WERI-Rb-1 (cell line): Measurements from ENCODE around the gene LRPAP1.

ENCODE experiments used
- DNase-seq: peaks from one replicate; pipeline ENCODE4 v3.0.0-alpha.2; 2020
- H3K27ac ChIP-seq: fragments of 250-450 bp; sonication (Bioruptor Pico); 2 replicates; pipeline ENCODE4 v1.5.1; 2020; ENCODE audit warnings: mild to moderate bottlenecking, moderate library complexity
- H3K27me3 ChIP-seq: fragments of 250-450 bp; sonication (Bioruptor Pico); 2 replicates; pipeline ENCODE4 v1.5.1; 2021; ENCODE audit warnings: mild to moderate bottlenecking, low read depth, moderate library complexity; ENCODE audit not compliant: insufficient read depth, severe bottlenecking
- H3K36me3 ChIP-seq: fragments of 250-450 bp; sonication (Bioruptor Pico); 2 replicates; pipeline ENCODE4 v1.5.1; 2020; ENCODE audit warnings: mild to moderate bottlenecking, moderate library complexity
- H3K4me3 ChIP-seq: 2 replicates; pipeline ENCODE4 v1.5.1; 2011; ENCODE audit warnings: low read depth, mild to moderate bottlenecking, control low read depth, low read length
- H3K9me3 ChIP-seq: fragments of 250-450 bp; sonication (Bioruptor Pico); 2 replicates; pipeline ENCODE4 v1.5.1; 2021; ENCODE audit warnings: mild to moderate bottlenecking, moderate library complexity; ENCODE audit not compliant: severe bottlenecking
- TF ChIP-seq, protein P1 (sequence below): IDR thresholded peaks from 2 replicates; pipeline ENCODE4 v1.5.1; 2011; ENCODE audit warnings: low read depth, mild to moderate bottlenecking, control low read depth, inconsistent platforms, low read length

The LRPAP1 gene

DNA sequence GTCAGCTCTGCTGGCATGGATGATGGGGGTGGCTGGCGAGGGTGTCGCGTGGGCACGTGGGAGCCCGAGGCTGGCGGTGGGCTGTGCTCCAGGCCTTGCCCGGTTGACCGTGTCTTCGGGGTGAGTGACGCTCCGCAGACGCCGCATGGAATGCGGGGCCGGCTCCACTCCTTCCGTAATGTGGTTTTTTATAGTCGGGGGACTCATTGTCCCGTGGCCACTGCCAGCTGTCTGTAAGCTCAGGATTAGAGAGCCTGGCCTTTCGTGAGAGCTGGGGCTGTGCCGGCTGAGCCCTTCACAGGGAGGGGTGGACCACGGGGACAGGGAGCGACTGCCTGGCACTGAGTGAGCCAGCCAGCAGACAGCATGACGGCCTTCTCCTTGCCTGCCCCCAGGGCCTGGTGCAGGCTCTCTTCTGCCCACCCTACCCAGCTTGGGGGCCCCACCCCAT, 48.7 kb downstream of the LRPAP1 start:
- TF ChIP-seq, protein P1, sequence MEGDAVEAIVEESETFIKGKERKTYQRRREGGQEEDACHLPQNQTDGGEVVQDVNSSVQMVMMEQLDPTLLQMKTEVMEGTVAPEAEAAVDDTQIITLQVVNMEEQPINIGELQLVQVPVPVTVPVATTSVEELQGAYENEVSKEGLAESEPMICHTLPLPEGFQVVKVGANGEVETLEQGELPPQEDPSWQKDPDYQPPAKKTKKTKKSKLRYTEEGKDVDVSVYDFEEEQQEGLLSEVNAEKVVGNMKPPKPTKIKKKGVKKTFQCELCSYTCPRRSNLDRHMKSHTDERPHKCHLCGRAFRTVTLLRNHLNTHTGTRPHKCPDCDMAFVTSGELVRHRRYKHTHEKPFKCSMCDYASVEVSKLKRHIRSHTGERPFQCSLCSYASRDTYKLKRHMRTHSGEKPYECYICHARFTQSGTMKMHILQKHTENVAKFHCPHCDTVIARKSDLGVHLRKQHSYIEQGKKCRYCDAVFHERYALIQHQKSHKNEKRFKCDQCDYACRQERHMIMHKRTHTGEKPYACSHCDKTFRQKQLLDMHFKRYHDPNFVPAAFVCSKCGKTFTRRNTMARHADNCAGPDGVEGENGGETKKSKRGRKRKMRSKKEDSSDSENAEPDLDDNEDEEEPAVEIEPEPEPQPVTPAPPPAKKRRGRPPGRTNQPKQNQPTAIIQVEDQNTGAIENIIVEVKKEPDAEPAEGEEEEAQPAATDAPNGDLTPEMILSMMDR: no peak
- Histone ChIP-seq H3K9me3 (no peaks in the 10 kb centered on the region), H3K36me3 (no peaks in the 10 kb centered on the region), H3K4me3 (no peak overlapping the region), H3K27me3 (no peaks in the 10 kb centered on the region), H3K27ac (no peak overlapping the region)
- DNase-seq: peak; percentile 90

DNA sequence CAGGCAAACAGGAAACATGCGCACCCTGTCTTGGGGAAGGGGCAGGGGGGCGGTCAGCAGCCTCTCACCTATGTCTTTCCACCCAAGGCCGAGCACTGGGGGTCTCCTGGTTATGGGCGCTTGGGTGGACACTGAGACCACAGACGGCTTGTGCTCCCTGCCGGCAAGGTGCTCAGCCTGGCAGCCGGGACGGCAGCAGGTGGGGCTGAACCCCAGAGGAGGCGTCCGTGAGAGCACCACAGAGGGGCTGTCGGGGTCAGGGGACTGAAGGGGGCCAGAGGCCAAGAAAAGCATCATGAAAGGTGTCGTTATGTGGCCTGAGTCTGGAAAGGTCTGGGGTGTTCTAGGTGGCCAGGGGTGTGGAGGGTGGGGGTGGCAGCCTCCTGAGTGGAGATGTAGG, 49.5 kb downstream of the LRPAP1 start:
- H3K27me3 ChIP-seq: no peaks in the 10 kb centered on the region

DNA sequence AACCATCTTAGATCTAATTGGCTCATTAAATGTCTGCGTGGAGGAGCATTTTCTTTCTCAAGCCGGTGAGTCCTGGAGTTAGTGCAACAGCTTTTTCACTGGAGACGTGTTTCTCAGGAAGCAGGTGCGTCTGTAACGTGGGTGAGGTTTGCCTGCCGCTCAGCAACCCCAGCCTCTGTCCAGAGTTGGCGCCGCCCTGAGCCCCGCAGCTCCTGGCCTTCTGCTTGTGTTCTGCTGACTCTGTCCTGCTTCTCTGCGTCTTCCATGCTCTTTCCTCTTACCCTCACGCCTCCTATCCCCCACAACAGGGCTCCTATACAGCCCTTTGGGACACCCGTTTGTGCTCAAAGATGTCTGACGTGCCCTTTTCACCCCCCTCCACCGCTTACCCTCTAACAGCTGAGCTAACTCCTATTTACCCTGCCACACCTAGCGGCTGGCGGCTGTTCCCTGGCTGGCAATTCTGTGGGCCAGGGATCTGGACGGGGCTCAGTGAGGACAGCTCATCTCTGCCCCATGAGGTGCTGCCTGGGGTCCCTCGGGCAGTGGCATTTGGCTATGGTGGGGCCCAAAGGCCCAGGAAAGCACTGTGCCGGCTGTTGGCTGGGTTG, 50.3 kb downstream of the LRPAP1 start:
- no peak overlapping the region for H3K27ac ChIP-seq

More for the DNA sequence above, 49.5 kb downstream of the LRPAP1 start:
- no peak for DNase-seq
- Histone ChIP-seq H3K36me3 (no peaks in the 10 kb centered on the region), H3K9me3 (no peaks in the 10 kb centered on the region), H3K4me3 (no peak overlapping the region), H3K27ac (no peak overlapping the region)
- TF ChIP-seq, protein P1: no peak

DNA sequence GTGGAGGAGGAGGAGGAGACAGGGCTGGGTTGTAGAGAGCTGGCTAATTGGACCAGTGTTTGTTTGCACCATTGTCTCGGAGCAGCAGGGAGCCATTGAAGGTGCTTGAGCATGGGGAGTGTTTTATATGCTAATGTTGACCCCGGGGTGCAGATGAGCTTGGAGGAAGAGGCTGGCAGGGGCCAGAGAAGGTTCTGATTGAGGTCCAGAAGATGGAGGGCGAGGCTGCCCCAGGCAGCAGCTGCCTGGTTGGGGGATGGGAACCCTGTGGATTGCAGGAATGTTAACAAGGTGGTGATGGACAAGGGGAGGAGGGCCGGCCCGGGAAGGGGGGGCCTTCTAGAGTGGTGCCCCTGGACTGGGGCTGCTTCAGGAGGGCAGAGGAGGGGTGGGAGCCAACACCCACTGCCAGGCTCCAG, 51.1 kb downstream of the LRPAP1 start:
- H3K27me3 ChIP-seq: no peaks in the 10 kb centered on the region

More for the DNA sequence above, 50.3 kb downstream of the LRPAP1 start:
- Histone ChIP-seq H3K4me3 (no peak overlapping the region), H3K27me3 (no peaks in the 10 kb centered on the region), H3K36me3 (no peaks in the 10 kb centered on the region), H3K9me3 (no peaks in the 10 kb centered on the region)
- DNase-seq: no peak
- TF ChIP-seq, protein P1: no peak

DNA sequence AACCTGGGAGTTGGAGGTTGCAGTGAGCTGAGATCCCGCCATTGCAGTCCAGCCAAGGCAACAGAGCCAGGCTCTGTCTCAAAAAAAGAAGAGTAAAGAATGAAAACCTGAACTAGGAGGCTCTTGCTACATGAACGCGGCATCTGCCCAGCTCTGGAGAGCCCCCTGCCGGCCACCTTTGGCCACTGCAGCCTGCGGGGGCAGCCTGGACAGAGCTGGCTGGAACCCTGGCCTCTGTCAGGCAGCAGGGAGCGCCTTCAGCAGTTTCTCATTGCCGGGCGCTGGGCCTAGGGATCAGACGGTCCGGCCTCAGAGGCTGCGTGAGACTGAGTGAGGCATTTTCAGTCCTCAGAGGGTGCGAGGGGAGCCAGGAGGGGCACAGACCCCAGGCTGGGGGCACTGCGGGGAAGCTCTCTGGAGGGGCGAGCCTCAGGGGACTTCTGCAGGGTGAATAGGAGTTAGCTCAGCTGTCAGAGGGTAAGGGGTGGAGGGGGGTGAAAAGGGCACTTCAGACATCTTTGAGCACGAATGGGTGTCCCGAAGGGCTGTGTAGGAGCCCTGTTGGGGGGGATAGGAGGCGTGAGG, 51.6 kb downstream of the LRPAP1 start:
- Histone ChIP-seq H3K4me3 (no peak overlapping the region), H3K9me3 (no peaks in the 10 kb centered on the region), H3K27ac (no peak overlapping the region), H3K36me3 (no peaks in the 10 kb centered on the region), H3K27me3 (no peaks in the 10 kb centered on the region)
- TF ChIP-seq, protein P1: peak; percentile 98
- DNase-seq: peak; percentile 91

More for the DNA sequence above, 51.1 kb downstream of the LRPAP1 start:
- no peaks in the 10 kb centered on the region for H3K36me3 ChIP-seq
- no peak overlapping the region for H3K27ac ChIP-seq
- no peaks in the 10 kb centered on the region for H3K9me3 ChIP-seq
- H3K4me3 ChIP-seq: no peak overlapping the region
- DNase-seq: no peak
- TF ChIP-seq, protein P1: no peak
